Measurements from ENCODE around the gene HMCN1. TPM values are rescaled to one million over a fixed set of nuclear protein-coding genes. Genes with fewer than 3 reads are reported as not detected.

The HMCN1 gene
- total and polyA plus RNA-seq, 9 donors: 1.4 to 26.6 (median 3.8) TPM

DNA sequence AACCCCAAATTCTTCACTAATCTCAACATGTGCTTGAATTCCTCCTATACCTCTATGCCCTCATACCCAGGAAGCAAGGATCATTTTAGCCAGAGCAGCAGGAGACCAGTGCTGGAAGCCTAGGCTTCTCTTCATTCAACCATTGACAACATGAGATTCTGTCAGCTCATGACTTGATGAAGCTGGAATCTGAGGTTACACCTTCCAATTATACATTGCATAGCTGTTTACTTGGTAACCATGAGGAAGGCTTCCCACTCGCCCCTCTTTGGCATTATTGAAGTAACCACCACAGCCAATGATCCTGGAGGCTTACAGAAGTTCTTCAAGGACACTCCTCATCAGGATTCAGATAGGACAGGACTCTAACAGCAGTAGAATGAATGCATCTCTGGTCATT, 480.6 kb downstream of the HMCN1 start:
- intact Hi-C loops (cut with DNase I): loop anchor here in 1 of 4 donors (10.0 kb wide), 1 partner anchor 490 kb away; no protein-coding TSS in a partner anchor
- Histone ChIP-seq H3K9me3 (no peaks in the 10 kb centered on the region), H3K4me3 (no peak overlapping the region), H3K36me3 (no peaks in the 10 kb centered on the region), H3K27ac (no peak overlapping the region), H3K4me1 (ENCODE audit: insufficient read depth) (no peaks in the 10 kb centered on the region), H3K27me3 (no peaks in the 10 kb centered on the region)
- 78 to 83% (median 81%) methylated on average over 1 of the region's 1 CpG for WGBS, 3 donors
- TF ChIP-seq POLR2A (IDR thresholded peaks at IDR 0.05) (no peak), EP300 (IDR thresholded peaks at IDR 0.05) (no peak)
- TF ChIP-seq, protein P1, sequence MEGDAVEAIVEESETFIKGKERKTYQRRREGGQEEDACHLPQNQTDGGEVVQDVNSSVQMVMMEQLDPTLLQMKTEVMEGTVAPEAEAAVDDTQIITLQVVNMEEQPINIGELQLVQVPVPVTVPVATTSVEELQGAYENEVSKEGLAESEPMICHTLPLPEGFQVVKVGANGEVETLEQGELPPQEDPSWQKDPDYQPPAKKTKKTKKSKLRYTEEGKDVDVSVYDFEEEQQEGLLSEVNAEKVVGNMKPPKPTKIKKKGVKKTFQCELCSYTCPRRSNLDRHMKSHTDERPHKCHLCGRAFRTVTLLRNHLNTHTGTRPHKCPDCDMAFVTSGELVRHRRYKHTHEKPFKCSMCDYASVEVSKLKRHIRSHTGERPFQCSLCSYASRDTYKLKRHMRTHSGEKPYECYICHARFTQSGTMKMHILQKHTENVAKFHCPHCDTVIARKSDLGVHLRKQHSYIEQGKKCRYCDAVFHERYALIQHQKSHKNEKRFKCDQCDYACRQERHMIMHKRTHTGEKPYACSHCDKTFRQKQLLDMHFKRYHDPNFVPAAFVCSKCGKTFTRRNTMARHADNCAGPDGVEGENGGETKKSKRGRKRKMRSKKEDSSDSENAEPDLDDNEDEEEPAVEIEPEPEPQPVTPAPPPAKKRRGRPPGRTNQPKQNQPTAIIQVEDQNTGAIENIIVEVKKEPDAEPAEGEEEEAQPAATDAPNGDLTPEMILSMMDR (IDR thresholded peaks at IDR 0.05): no peak
- no peak for DNase-seq

DNA sequence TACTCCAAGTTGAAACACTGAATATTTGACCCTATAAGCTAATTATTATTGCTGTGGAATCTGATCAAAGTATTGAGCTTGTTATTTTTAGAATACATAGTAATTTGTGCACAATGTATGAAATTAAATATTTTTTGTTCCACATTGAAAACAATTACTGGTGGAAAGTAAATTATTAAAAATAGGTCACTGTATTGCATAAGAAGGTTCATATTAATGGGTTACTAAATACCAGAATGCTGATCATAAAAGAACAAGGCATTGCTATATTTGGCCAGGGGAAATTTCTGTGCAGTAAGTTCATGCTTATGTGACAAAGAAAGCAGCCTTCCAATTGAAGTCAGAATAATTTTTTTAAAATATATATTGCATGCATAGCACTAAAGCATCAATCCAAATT, 481.4 kb downstream of the HMCN1 start:
- Histone ChIP-seq H3K27me3 (no peaks in the 10 kb centered on the region), H3K27ac (no peak overlapping the region), H3K4me3 (no peak overlapping the region), H3K4me1 (ENCODE audit: insufficient read depth) (no peaks in the 10 kb centered on the region), H3K36me3 (no peaks in the 10 kb centered on the region), H3K9me3 (no peaks in the 10 kb centered on the region)
- intact Hi-C loops (cut with DNase I): loop anchor here in 1 of 4 donors (10.0 kb wide), 1 partner anchor 491 kb away; no protein-coding TSS in a partner anchor
- TF ChIP-seq, protein P1 (IDR thresholded peaks at IDR 0.05): no peak
- no peak for TF ChIP-seq EP300 (IDR thresholded peaks at IDR 0.05)
- TF ChIP-seq POLR2A (IDR thresholded peaks at IDR 0.05): no peak
- DNase-seq: no peak

DNA sequence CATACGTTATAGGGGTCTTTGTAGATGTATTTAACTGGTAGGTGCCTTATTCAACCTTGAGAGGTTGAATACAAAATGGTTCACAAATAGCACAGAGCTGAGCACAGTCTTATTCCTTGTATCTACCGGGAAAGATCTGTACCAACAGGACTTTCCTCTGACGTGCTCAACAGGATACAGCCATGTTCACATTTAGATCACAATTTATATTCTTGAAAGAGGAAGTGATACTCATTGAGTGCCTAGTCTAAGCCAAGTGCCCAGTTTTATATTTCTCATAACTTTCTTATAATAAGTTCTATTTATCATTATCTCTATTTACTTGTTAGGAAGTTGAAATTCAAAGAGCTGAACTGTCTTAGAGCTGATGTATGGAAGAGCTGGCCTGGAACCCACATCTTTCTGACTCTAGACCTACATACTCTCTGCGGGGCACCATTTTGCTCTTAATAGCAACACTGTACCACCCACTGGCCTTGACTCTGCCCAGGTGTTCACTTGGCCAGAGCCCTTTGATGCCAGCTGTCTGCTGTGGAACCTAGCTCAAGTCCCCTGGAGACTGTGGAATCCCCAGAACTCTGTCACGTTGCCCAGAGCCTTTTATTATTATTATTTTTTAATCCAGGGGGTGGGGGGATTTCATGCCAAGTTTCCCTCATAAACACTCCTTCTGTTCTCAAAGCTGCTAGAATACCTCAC, 484.6 kb downstream of the HMCN1 start:
- no peaks in the 10 kb centered on the region for H3K27me3 ChIP-seq
- H3K4me1 ChIP-seq (ENCODE audit: insufficient read depth): no peaks in the 10 kb centered on the region
- H3K27ac ChIP-seq: no peak overlapping the region
- no peaks in the 10 kb centered on the region for H3K36me3 ChIP-seq
- TF ChIP-seq, protein P1 (IDR thresholded peaks at IDR 0.05): no peak
- TF ChIP-seq POLR2A (IDR thresholded peaks at IDR 0.05) (no peak), EP300 (IDR thresholded peaks at IDR 0.05) (no peak)
- intact Hi-C loops (cut with DNase I): loop anchor here in 1 of 4 donors (10.0 kb wide), 1 partner anchor 494 kb away; no protein-coding TSS in a partner anchor
- H3K9me3 ChIP-seq: no peaks in the 10 kb centered on the region
- WGBS, 3 donors: 53 to 66% (median 59%) methylated on average over 5 of the region's 5 CpGs
- H3K4me3 ChIP-seq: no peak overlapping the region
- no peak for DNase-seq

DNA sequence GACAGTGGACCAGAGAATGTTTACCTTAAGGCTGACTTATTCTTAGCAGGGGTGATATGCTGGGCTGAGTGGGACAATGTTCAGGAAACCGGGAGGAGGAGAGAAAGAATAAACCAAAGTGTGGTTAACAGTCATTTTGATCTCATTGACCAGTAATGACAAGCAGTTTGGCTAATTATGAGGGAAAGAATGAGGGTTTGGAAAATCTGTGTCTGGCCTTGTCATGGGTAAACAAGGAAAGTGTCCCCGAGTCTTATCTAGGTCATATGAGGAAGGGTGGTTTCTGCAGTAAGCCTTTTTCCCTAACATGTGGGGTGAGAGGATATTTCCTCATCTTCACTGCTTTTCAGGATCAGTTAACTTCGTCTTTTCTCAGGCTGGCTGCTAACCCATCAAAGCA, 485.9 kb downstream of the HMCN1 start:
- 62 to 67% (median 64%) methylated on average over 3 of the region's 3 CpGs for WGBS, 3 donors
- intact Hi-C loops (cut with DNase I): no loop called here
- Histone ChIP-seq H3K4me3 (no peak overlapping the region), H3K36me3 (no peaks in the 10 kb centered on the region), H3K27me3 (no peaks in the 10 kb centered on the region), H3K27ac (no peak overlapping the region), H3K9me3 (no peaks in the 10 kb centered on the region), H3K4me1 (ENCODE audit: insufficient read depth) (no peaks in the 10 kb centered on the region)
- DNase-seq: no peak
- TF ChIP-seq EP300 (IDR thresholded peaks at IDR 0.05): no peak
- TF ChIP-seq, protein P1 (IDR thresholded peaks at IDR 0.05): no peak
- TF ChIP-seq POLR2A (IDR thresholded peaks at IDR 0.05): no peak
